ENCODE results near the gene CDYL.

Gene CDYL

DNA sequence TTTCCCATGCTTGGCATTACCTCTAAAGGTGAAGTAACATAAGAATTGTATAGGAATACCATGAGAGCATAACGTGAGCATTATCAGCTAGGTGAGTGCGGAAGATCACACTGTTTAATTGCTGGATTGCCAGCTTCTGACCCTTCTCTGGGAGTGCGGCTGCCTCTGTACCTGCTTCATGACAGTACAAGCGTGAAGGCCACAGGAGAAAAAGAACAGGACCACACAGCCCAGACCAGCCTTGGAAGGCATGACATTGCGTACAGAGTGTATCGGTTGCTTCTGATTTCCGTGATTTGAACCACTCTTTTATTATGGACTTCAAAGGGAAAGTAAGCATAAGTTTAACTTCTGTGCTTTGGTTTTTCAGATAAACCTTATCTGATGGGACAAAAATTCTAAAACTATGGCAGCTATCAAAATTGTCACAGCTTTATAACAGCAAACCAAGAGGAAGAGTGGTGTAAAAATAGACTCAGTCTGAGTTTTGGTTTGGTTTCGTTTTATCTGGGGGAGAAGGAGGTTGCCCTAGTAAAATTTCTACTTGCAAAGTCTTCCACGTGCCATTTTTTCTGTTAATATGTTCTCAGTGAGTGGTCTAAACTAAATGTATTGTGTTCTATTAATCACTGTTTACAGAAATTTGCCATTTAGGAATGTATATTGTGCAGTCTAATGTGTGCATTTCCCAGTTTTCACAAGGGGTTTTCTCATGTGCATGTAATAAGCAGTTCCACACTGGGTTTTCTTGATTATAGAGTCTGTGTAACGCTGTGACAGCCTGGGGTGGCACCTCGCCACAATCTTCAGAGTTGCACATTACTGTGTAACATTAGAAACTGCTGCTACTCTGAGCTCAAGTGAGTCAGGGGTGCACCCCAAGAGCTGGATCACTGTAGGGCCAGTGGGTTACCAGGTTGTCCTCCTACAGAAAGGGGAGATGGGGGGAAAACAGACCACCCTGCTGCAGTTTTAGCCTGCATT, 130.4 kb downstream of the CDYL start:
- no peaks in the 10 kb centered on the region for H3K36me3 ChIP-seq (ENCODE audit: control insufficient read depth, insufficient read depth, low read length)
- TF ChIP-seq, protein P1, sequence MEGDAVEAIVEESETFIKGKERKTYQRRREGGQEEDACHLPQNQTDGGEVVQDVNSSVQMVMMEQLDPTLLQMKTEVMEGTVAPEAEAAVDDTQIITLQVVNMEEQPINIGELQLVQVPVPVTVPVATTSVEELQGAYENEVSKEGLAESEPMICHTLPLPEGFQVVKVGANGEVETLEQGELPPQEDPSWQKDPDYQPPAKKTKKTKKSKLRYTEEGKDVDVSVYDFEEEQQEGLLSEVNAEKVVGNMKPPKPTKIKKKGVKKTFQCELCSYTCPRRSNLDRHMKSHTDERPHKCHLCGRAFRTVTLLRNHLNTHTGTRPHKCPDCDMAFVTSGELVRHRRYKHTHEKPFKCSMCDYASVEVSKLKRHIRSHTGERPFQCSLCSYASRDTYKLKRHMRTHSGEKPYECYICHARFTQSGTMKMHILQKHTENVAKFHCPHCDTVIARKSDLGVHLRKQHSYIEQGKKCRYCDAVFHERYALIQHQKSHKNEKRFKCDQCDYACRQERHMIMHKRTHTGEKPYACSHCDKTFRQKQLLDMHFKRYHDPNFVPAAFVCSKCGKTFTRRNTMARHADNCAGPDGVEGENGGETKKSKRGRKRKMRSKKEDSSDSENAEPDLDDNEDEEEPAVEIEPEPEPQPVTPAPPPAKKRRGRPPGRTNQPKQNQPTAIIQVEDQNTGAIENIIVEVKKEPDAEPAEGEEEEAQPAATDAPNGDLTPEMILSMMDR (IDR thresholded peaks at IDR 0.05), result no peak
- H3K4me1 ChIP-seq, result peaks cover 7% of the 10 kb centered on the region
- no peak overlapping the region for H3K27ac ChIP-seq
- no peak overlapping the region for H3K4me3 ChIP-seq (ENCODE audit: low read depth, low read length)
- peaks cover 28% of the 10 kb centered on the region for H3K79me2 ChIP-seq
- H3K9me3 ChIP-seq (ENCODE audit: control insufficient read depth, low read length), result no peaks in the 10 kb centered on the region
- no peak overlapping the region for H3K9ac ChIP-seq
- peak overlapping the region; percentile 14 for H3K4me2 ChIP-seq (ENCODE audit: low read length)
- no peak overlapping the region for H2AFZ ChIP-seq
- no peaks in the 10 kb centered on the region for H3K27me3 ChIP-seq (ENCODE audit: control insufficient read depth, insufficient read depth, low read length)

DNA sequence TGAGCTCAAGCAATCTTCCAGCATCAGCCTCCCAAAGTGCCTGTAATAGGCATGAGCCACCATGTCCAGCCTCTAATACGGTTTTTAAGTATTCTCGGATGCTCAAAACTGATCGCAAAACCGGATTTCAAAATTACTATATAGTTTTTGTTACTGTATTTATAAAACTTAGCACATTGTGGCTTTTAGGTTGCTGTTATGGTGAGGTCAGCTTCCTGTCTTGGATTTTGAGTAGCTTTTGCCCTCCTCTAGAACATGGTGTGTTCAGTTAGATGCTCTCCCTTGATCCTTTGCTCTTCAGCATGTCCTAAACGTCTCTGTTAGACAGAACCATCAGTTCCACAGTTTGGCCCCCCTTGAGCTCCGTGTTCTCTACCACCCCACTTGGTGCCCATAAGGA, 131.4 kb downstream of the CDYL start:
- Histone ChIP-seq H3K36me3 (ENCODE audit: control insufficient read depth, insufficient read depth, low read length) (no peaks in the 10 kb centered on the region), H3K79me2 (peaks cover 36% of the 10 kb centered on the region), H2AFZ (no peak overlapping the region), H3K4me2 (ENCODE audit: low read length) (no peak overlapping the region), H3K4me3 (ENCODE audit: low read depth, low read length) (no peak overlapping the region), H3K9me3 (ENCODE audit: control insufficient read depth, low read length) (no peaks in the 10 kb centered on the region), H3K9ac (no peak overlapping the region), H3K27ac (no peak overlapping the region), H3K4me1 (peaks cover 7% of the 10 kb centered on the region), H3K27me3 (ENCODE audit: control insufficient read depth, insufficient read depth, low read length) (no peaks in the 10 kb centered on the region)
- TF ChIP-seq, protein P1 (IDR thresholded peaks at IDR 0.05), result no peak

DNA sequence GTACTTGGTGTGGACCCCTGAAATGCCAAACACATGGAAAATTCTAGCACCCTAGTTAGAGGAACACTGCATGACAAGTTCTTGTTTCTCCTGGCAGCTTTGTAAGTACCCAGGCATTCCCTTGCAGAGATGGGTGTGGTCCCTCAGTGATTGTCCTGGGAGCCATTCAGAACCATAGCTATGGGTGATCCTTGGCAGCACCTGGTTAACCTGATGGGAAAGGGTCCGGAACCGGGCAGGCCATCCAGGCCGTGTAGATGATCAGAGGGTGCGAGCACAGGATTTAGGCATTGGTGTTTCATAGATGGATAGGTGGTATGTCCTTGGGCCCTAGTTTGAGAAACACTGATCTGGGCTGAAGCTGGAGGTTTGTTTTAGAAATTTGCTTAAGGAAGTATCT, 131.9 kb downstream of the CDYL start:
- peaks cover 7% of the 10 kb centered on the region for H3K4me1 ChIP-seq
- TF ChIP-seq, protein P1 (IDR thresholded peaks at IDR 0.05), result no peak
- H3K4me2 ChIP-seq (ENCODE audit: low read length), result no peak overlapping the region
- no peaks in the 10 kb centered on the region for H3K9me3 ChIP-seq (ENCODE audit: control insufficient read depth, low read length)
- H3K36me3 ChIP-seq (ENCODE audit: control insufficient read depth, insufficient read depth, low read length), result no peaks in the 10 kb centered on the region
- no peak overlapping the region for H3K9ac ChIP-seq
- peaks cover 39% of the 10 kb centered on the region for H3K79me2 ChIP-seq
- H3K27ac ChIP-seq, result no peak overlapping the region
- H3K27me3 ChIP-seq (ENCODE audit: control insufficient read depth, insufficient read depth, low read length), result no peaks in the 10 kb centered on the region
- no peak overlapping the region for H2AFZ ChIP-seq
- H3K4me3 ChIP-seq (ENCODE audit: low read depth, low read length), result no peak overlapping the region

DNA sequence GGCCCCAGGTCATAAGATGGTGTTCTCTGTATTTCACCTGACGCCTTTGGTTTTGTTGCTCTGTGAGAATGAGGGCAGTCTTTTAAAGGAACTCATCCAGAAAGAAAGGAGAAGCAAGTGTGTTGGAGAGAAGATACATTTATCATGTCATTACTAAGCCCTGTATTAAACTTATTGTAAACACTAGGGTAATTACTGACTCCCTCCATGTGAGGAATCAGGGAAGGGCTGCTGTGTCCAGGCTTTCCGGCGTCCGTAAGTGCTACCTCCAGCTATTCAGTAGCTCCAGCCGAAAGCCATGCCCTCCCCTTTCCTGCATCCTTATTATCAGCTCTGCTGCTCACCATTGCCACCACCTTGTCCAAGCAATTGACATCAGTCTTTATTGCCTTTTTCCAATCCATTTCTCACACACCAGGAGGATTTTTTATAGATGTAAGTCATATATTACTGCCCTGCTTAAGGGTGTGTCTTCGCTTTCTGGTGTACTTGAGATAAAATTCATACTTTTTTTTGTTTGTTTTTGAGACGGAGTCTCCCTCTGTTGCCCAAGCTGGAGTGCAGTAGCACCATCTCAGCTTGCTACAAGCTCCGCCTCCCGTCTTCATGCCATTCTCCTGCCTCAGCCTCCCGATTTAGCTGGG, 133.0 kb downstream of the CDYL start:
- no peaks in the 10 kb centered on the region for H3K27me3 ChIP-seq (ENCODE audit: control insufficient read depth, insufficient read depth, low read length)
- TF ChIP-seq, protein P1 (IDR thresholded peaks at IDR 0.05), result no peak
- no peak overlapping the region for H3K27ac ChIP-seq
- no peak overlapping the region for H2AFZ ChIP-seq
- no peaks in the 10 kb centered on the region for H3K36me3 ChIP-seq (ENCODE audit: control insufficient read depth, insufficient read depth, low read length)
- peaks cover 16% of the 10 kb centered on the region for H3K4me1 ChIP-seq
- H3K9me3 ChIP-seq (ENCODE audit: control insufficient read depth, low read length), result no peaks in the 10 kb centered on the region
- no peak overlapping the region for H3K9ac ChIP-seq
- H3K4me2 ChIP-seq (ENCODE audit: low read length), result no peak overlapping the region
- H3K79me2 ChIP-seq, result peaks cover 36% of the 10 kb centered on the region
- no peak overlapping the region for H3K4me3 ChIP-seq (ENCODE audit: low read depth, low read length)
